ENCODE measurements around the gene PIGP.
"Not testable (repeated sequence)": the region's sequence is repeated elsewhere in the genome, so short reads cannot be mapped to it uniquely, and the experiment has no call there.

The PIGP gene

GRCh38 chr21:37072988-37073416, at the start of gene PIGP, which contains the start of gene TTC3:
Gene PIGP, minus strand, starts transcription at chr21:37073071. Its CDS starts 556 bp downstream, at chr21:37072515.
Gene TTC3, plus strand, starts transcription at chr21:37073254. Its CDS starts 14,004 bp downstream, at chr21:37087258.
- Histone ChIP-seq H3K27me3 (ENCODE audit: control insufficient read depth, insufficient read depth, low read length) (peaks cover 27% of the 10 kb centered on the region), H3K4me1 (ENCODE audit: control insufficient read depth, low read depth, low read length) (peaks cover 11% of the 10 kb centered on the region), H3K27ac (ENCODE audit: low read length) (peak within 1 kb of the TSS; percentile 82), H3K4me3 (ENCODE audit: low read length) (peak within 1 kb of the TSS; percentile 56), H3K9me3 (ENCODE audit: control insufficient read depth, low read depth, low read length) (no peaks in the 10 kb centered on the region), H3K9ac (ENCODE audit: low read length) (peak within 1 kb of the TSS; percentile 63), H3K36me3 (ENCODE audit: control insufficient read depth, low read depth, low read length) (peaks cover 5% of the 10 kb centered on the region)

GRCh38 chr21:37119421-37120218, 46.7 kb upstream of the PIGP start:
- H3K4me1 ChIP-seq (ENCODE audit: control insufficient read depth, low read depth, low read length), result no peaks in the 10 kb centered on the region
- H3K27me3 ChIP-seq (ENCODE audit: control insufficient read depth, insufficient read depth, low read length), result no peaks in the 10 kb centered on the region
- no peaks in the 10 kb centered on the region for H3K36me3 ChIP-seq (ENCODE audit: control insufficient read depth, low read depth, low read length)
- H3K27ac ChIP-seq (ENCODE audit: low read length), result no peak overlapping the region
- no peak overlapping the region for H3K4me3 ChIP-seq (ENCODE audit: low read length)
- no peak overlapping the region for H3K9ac ChIP-seq (ENCODE audit: low read length)
- no peaks in the 10 kb centered on the region for H3K9me3 ChIP-seq (ENCODE audit: control insufficient read depth, low read depth, low read length)

GRCh38 chr21:37118187-37118826, 45.4 kb upstream of the PIGP start:
- Histone ChIP-seq H3K4me1 (ENCODE audit: control insufficient read depth, low read depth, low read length) (no peaks in the 10 kb centered on the region), H3K9me3 (ENCODE audit: control insufficient read depth, low read depth, low read length) (no peaks in the 10 kb centered on the region), H3K27ac (ENCODE audit: low read length) (no peak overlapping the region), H3K4me3 (ENCODE audit: low read length) (no peak overlapping the region), H3K36me3 (ENCODE audit: control insufficient read depth, low read depth, low read length) (no peaks in the 10 kb centered on the region), H3K9ac (ENCODE audit: low read length) (no peak overlapping the region), H3K27me3 (ENCODE audit: control insufficient read depth, insufficient read depth, low read length) (no peaks in the 10 kb centered on the region)

GRCh38 chr21:37117204-37117603, 44.3 kb upstream of the PIGP start:
- no peak overlapping the region for H3K9ac ChIP-seq (ENCODE audit: low read length)
- H3K9me3 ChIP-seq (ENCODE audit: control insufficient read depth, low read depth, low read length), result no peaks in the 10 kb centered on the region
- no peak overlapping the region for H3K4me3 ChIP-seq (ENCODE audit: low read length)
- no peaks in the 10 kb centered on the region for H3K4me1 ChIP-seq (ENCODE audit: control insufficient read depth, low read depth, low read length)
- H3K27me3 ChIP-seq (ENCODE audit: control insufficient read depth, insufficient read depth, low read length), result no peaks in the 10 kb centered on the region
- no peaks in the 10 kb centered on the region for H3K36me3 ChIP-seq (ENCODE audit: control insufficient read depth, low read depth, low read length)
- H3K27ac ChIP-seq (ENCODE audit: low read length), result no peak overlapping the region

- not testable (repeated sequence) for H3K4me1 ChIP-seq (ENCODE audit: control insufficient read depth, low read depth, low read length); H3K9me3 ChIP-seq (ENCODE audit: control insufficient read depth, low read depth, low read length); H3K4me3 ChIP-seq (ENCODE audit: low read length); H3K27me3 ChIP-seq (ENCODE audit: control insufficient read depth, insufficient read depth, low read length); H3K9ac ChIP-seq (ENCODE audit: low read length); H3K27ac ChIP-seq (ENCODE audit: low read length); H3K36me3 ChIP-seq (ENCODE audit: control insufficient read depth, low read depth, low read length)
These were observed 43.6 kb upstream of the PIGP start for GRCh38 chr21:37116459-37116858.

- not testable (repeated sequence) for H3K9ac ChIP-seq (ENCODE audit: low read length); H3K27ac ChIP-seq (ENCODE audit: low read length); H3K36me3 ChIP-seq (ENCODE audit: control insufficient read depth, low read depth, low read length); H3K27me3 ChIP-seq (ENCODE audit: control insufficient read depth, insufficient read depth, low read length); H3K4me3 ChIP-seq (ENCODE audit: low read length); H3K9me3 ChIP-seq (ENCODE audit: control insufficient read depth, low read depth, low read length); H3K4me1 ChIP-seq (ENCODE audit: control insufficient read depth, low read depth, low read length)
These were observed 41.4 kb upstream of the PIGP start for GRCh38 chr21:37114301-37114700.

- not testable (repeated sequence) for H3K27me3 ChIP-seq (ENCODE audit: control insufficient read depth, insufficient read depth, low read length); H3K36me3 ChIP-seq (ENCODE audit: control insufficient read depth, low read depth, low read length); H3K4me1 ChIP-seq (ENCODE audit: control insufficient read depth, low read depth, low read length); H3K27ac ChIP-seq (ENCODE audit: low read length); H3K9me3 ChIP-seq (ENCODE audit: control insufficient read depth, low read depth, low read length); H3K9ac ChIP-seq (ENCODE audit: low read length); H3K4me3 ChIP-seq (ENCODE audit: low read length)
These were observed 38.2 kb upstream of the PIGP start for GRCh38 chr21:37111029-37111428.

- H3K36me3 ChIP-seq (ENCODE audit: control insufficient read depth, low read depth, low read length), result peaks cover 5% of the 10 kb centered on the region
- H3K27me3 ChIP-seq (ENCODE audit: control insufficient read depth, insufficient read depth, low read length), result no peaks in the 10 kb centered on the region
- H3K9me3 ChIP-seq (ENCODE audit: control insufficient read depth, low read depth, low read length), result peaks cover 8% of the 10 kb centered on the region
- H3K4me3 ChIP-seq (ENCODE audit: low read length), result no peak overlapping the region
- H3K9ac ChIP-seq (ENCODE audit: low read length), result no peak overlapping the region
- no peak overlapping the region for H3K27ac ChIP-seq (ENCODE audit: low read length)
- H3K4me1 ChIP-seq (ENCODE audit: control insufficient read depth, low read depth, low read length), result no peaks in the 10 kb centered on the region
These were observed 34.1 kb upstream of the PIGP start for GRCh38 chr21:37106998-37107397.

- not testable (repeated sequence) for H3K27me3 ChIP-seq (ENCODE audit: control insufficient read depth, insufficient read depth, low read length); H3K4me3 ChIP-seq (ENCODE audit: low read length); H3K4me1 ChIP-seq (ENCODE audit: control insufficient read depth, low read depth, low read length); H3K27ac ChIP-seq (ENCODE audit: low read length); H3K9ac ChIP-seq (ENCODE audit: low read length); H3K36me3 ChIP-seq (ENCODE audit: control insufficient read depth, low read depth, low read length); H3K9me3 ChIP-seq (ENCODE audit: control insufficient read depth, low read depth, low read length)
These were observed 29.9 kb upstream of the PIGP start for GRCh38 chr21:37102746-37103145.

- H3K27ac ChIP-seq (ENCODE audit: low read length), result no peak overlapping the region
- H3K9me3 ChIP-seq (ENCODE audit: control insufficient read depth, low read depth, low read length), result no peaks in the 10 kb centered on the region
- no peak overlapping the region for H3K9ac ChIP-seq (ENCODE audit: low read length)
- H3K4me1 ChIP-seq (ENCODE audit: control insufficient read depth, low read depth, low read length), result no peaks in the 10 kb centered on the region
- no peak overlapping the region for H3K4me3 ChIP-seq (ENCODE audit: low read length)
- no peaks in the 10 kb centered on the region for H3K27me3 ChIP-seq (ENCODE audit: control insufficient read depth, insufficient read depth, low read length)
- peaks cover 4% of the 10 kb centered on the region for H3K36me3 ChIP-seq (ENCODE audit: control insufficient read depth, low read depth, low read length)
These were observed 28.5 kb upstream of the PIGP start for GRCh38 chr21:37101384-37101783.

- Histone ChIP-seq H3K36me3 (ENCODE audit: control insufficient read depth, low read depth, low read length) (peaks cover 4% of the 10 kb centered on the region), H3K4me3 (ENCODE audit: low read length) (no peak overlapping the region), H3K4me1 (ENCODE audit: control insufficient read depth, low read depth, low read length) (no peaks in the 10 kb centered on the region), H3K9me3 (ENCODE audit: control insufficient read depth, low read depth, low read length) (no peaks in the 10 kb centered on the region), H3K9ac (ENCODE audit: low read length) (no peak overlapping the region), H3K27me3 (ENCODE audit: control insufficient read depth, insufficient read depth, low read length) (no peaks in the 10 kb centered on the region), H3K27ac (ENCODE audit: low read length) (no peak overlapping the region)
These were observed 27.4 kb upstream of the PIGP start for GRCh38 chr21:37100316-37100715.

- Histone ChIP-seq H3K4me3 (ENCODE audit: low read length) (no peak overlapping the region), H3K27me3 (ENCODE audit: control insufficient read depth, insufficient read depth, low read length) (no peaks in the 10 kb centered on the region), H3K4me1 (ENCODE audit: control insufficient read depth, low read depth, low read length) (no peaks in the 10 kb centered on the region), H3K9ac (ENCODE audit: low read length) (no peak overlapping the region), H3K36me3 (ENCODE audit: control insufficient read depth, low read depth, low read length) (peaks cover 4% of the 10 kb centered on the region), H3K27ac (ENCODE audit: low read length) (no peak overlapping the region), H3K9me3 (ENCODE audit: control insufficient read depth, low read depth, low read length) (no peaks in the 10 kb centered on the region)
These were observed 25.9 kb upstream of the PIGP start for GRCh38 chr21:37098751-37099150.

All from iPS-18a (cell line).